ENCODE results near the gene ZFYVE21.

ZFYVE21 gene

DNA sequence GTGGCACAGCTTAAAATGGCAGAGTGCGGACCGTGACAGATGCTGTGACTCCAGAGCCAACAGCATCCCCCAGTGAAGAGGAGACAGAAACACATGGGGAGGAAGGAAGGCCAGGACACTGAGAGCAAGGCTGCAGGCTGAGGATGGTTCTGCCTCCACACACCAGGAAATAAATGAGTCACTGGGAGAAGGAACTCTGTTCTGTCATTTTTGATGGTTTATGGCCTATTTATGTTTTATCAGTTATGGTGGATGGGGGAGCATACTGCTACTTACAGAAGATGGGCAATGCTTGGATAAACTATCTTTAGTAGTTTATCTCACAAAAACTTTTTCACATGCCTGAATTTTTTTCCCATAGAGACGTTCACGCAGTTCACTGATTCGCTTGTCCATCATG, 33.8 kb downstream of the ZFYVE21 start:
- no peaks in the 10 kb centered on the region for H3K36me3 ChIP-seq (ENCODE audit: control insufficient read depth, insufficient read depth, low read length)
- no peaks in the 10 kb centered on the region for H3K27me3 ChIP-seq (ENCODE audit: control insufficient read depth, insufficient read depth, low read length)
- no peak overlapping the region for H3K4me3 ChIP-seq (ENCODE audit: low read length)
- no peaks in the 10 kb centered on the region for H3K9me3 ChIP-seq (ENCODE audit: control insufficient read depth, low read length)
- H3K4me1 ChIP-seq (ENCODE audit: control insufficient read depth, insufficient read depth, low read length), result peaks cover 14% of the 10 kb centered on the region
- no peak overlapping the region for H3K9ac ChIP-seq (ENCODE audit: low read length)

DNA sequence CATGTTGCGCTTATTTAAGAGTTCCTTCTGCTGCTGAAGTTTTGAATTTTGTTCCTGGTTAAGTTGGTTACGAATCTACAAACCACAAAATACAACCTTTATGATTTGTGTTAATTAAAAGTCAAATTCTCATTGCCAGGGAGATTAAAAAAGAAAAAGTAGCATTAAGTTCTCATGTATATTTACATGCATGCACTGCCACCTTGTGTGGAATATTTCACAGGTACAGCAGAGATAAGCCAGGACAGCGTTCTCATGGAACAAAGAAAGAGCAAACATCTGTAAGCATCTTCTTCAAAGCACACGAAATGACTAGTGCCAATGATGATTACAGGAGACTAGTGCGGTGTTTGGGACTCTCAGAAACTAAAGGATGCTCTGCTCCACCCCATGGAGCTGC, 34.2 kb downstream of the ZFYVE21 start:
- Histone ChIP-seq H3K36me3 (ENCODE audit: control insufficient read depth, insufficient read depth, low read length) (no peaks in the 10 kb centered on the region), H3K4me1 (ENCODE audit: control insufficient read depth, insufficient read depth, low read length) (peaks cover 14% of the 10 kb centered on the region), H3K4me3 (ENCODE audit: low read length) (no peak overlapping the region), H3K9me3 (ENCODE audit: control insufficient read depth, low read length) (no peaks in the 10 kb centered on the region), H3K27me3 (ENCODE audit: control insufficient read depth, insufficient read depth, low read length) (no peaks in the 10 kb centered on the region), H3K9ac (ENCODE audit: low read length) (no peak overlapping the region)

DNA sequence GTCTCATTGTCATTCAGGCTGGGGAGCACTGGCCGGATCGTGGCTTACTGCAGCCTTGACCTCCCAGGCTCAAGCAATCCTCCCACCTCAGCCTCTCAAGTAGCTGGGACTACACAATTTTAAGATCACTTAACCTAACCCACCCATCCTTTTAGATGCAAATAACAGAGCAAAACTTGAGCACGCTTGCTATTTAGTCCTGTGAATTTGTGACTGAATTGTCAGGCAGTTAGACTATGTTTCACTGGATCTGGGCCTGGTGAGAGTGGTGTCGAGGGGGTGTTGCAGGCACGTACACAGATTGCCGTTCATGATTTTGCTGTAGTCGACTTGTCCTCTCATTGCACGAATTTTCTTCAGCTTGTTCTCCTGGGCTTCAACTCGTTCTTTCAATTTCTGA, 38.2 kb downstream of the ZFYVE21 start:
- Histone ChIP-seq H3K9ac (ENCODE audit: low read length) (no peak overlapping the region), H3K27me3 (ENCODE audit: control insufficient read depth, insufficient read depth, low read length) (no peaks in the 10 kb centered on the region), H3K4me1 (ENCODE audit: control insufficient read depth, insufficient read depth, low read length) (peaks cover 14% of the 10 kb centered on the region), H3K36me3 (ENCODE audit: control insufficient read depth, insufficient read depth, low read length) (no peaks in the 10 kb centered on the region), H3K4me3 (ENCODE audit: low read length) (no peak overlapping the region), H3K9me3 (ENCODE audit: control insufficient read depth, low read length) (no peaks in the 10 kb centered on the region)

DNA sequence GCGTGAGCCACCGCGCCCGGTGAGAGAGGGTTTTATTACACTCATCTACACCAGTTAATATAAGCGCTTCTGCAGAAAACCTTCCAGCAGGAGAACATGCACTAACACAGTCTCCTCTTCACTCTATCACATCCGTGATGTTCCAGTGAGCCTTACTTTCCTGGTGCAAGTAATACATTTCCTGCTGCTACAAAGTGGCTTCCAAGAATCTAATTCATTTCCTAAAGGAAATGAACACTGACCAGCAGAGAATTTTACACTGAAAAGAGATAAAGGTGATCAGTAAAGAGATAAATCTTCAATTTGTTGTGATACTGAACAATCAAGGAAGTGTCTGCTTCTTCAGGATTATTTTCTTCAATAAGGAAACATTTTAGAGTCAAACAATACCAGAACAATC, 39.5 kb downstream of the ZFYVE21 start:
- Histone ChIP-seq H3K4me1 (ENCODE audit: control insufficient read depth, insufficient read depth, low read length) (peaks cover 14% of the 10 kb centered on the region), H3K4me3 (ENCODE audit: low read length) (no peak overlapping the region), H3K9ac (ENCODE audit: low read length) (no peak overlapping the region), H3K27me3 (ENCODE audit: control insufficient read depth, insufficient read depth, low read length) (no peaks in the 10 kb centered on the region), H3K36me3 (ENCODE audit: control insufficient read depth, insufficient read depth, low read length) (no peaks in the 10 kb centered on the region), H3K9me3 (ENCODE audit: control insufficient read depth, low read length) (no peaks in the 10 kb centered on the region)

DNA sequence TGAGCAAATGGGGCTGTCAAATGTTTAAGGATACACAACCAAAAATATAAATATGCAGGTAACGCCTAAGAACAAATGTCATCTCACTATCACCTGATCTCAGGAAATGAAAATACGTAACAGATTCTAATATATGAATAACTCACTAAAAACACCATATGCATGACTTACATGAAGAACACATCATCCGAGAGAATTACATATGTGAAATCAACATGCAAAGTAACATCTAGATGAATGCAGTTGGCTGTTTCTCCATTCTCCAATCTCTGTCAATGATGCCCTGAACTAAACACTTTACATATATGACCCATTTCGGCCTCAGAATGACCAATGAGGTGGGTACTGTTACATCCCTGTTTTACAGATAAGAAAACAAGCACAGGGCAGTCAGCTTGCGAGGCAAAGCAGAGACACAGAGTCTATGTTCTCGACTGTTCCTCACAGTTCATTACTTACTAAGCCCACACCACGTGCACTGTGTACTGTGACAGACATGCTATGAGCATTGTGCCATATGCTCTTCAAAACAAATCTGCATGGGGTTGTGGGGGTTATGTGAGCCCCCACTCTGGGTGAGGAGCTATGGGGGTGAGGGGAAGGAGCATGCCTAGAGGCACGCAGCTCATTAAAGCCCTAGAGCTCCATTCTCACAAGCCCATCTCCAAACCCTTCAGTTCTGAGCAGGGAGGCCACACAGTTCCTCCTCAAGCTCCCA, 42.6 kb downstream of the ZFYVE21 start:
- Histone ChIP-seq H3K9ac (ENCODE audit: low read length) (no peak overlapping the region), H3K36me3 (ENCODE audit: control insufficient read depth, insufficient read depth, low read length) (no peaks in the 10 kb centered on the region), H3K4me1 (ENCODE audit: control insufficient read depth, insufficient read depth, low read length) (peaks cover 7% of the 10 kb centered on the region), H3K27me3 (ENCODE audit: control insufficient read depth, insufficient read depth, low read length) (no peaks in the 10 kb centered on the region), H3K9me3 (ENCODE audit: control insufficient read depth, low read length) (no peaks in the 10 kb centered on the region), H3K4me3 (ENCODE audit: low read length) (no peak overlapping the region)

DNA sequence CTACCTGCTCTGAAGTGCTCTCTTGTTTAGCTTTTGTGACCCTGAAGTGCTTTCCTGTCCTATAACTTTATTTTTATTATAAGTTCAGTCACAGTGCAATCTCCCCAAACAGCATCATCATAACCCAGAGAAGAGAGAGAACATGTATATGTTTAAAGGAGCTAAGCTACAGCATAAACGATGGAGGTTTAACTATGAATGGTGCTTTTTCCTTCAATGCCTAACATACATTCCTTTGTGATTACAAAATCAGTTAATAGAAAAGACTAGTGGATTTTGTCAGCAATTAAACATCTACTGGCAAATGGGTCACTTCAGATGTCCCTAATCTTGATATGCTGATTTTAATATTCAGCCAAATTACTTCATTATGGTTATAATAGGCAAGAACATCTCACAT, 46.4 kb downstream of the ZFYVE21 start:
- H3K9me3 ChIP-seq (ENCODE audit: control insufficient read depth, low read length), result no peaks in the 10 kb centered on the region
- H3K27me3 ChIP-seq (ENCODE audit: control insufficient read depth, insufficient read depth, low read length), result no peaks in the 10 kb centered on the region
- no peaks in the 10 kb centered on the region for H3K4me1 ChIP-seq (ENCODE audit: control insufficient read depth, insufficient read depth, low read length)
- H3K9ac ChIP-seq (ENCODE audit: low read length), result no peak overlapping the region
- no peaks in the 10 kb centered on the region for H3K36me3 ChIP-seq (ENCODE audit: control insufficient read depth, insufficient read depth, low read length)
- H3K4me3 ChIP-seq (ENCODE audit: low read length), result no peak overlapping the region

DNA sequence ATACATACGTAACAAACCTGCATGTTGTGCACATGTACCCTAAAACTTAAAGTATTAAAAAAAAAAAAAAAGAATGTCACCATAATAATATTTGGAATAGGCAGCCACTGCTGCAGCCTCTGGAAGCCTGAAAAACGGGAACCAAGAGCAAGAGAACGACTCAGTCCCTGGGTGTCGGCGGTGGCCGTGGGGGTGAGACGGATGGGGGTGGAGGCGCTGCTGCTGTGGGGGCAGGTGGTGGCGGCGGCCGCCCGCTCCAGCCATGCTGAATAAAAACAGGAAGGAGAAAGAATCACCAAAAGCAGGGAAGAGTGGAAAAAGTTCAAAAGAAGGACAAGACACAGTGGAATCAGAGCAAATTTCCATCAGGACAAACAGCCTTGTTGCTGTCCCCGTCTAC, 46.9 kb downstream of the ZFYVE21 start:
- Histone ChIP-seq H3K9me3 (ENCODE audit: control insufficient read depth, low read length) (no peaks in the 10 kb centered on the region), H3K27me3 (ENCODE audit: control insufficient read depth, insufficient read depth, low read length) (no peaks in the 10 kb centered on the region), H3K4me3 (ENCODE audit: low read length) (no peak overlapping the region), H3K4me1 (ENCODE audit: control insufficient read depth, insufficient read depth, low read length) (no peaks in the 10 kb centered on the region), H3K9ac (ENCODE audit: low read length) (no peak overlapping the region), H3K36me3 (ENCODE audit: control insufficient read depth, insufficient read depth, low read length) (no peaks in the 10 kb centered on the region)

DNA sequence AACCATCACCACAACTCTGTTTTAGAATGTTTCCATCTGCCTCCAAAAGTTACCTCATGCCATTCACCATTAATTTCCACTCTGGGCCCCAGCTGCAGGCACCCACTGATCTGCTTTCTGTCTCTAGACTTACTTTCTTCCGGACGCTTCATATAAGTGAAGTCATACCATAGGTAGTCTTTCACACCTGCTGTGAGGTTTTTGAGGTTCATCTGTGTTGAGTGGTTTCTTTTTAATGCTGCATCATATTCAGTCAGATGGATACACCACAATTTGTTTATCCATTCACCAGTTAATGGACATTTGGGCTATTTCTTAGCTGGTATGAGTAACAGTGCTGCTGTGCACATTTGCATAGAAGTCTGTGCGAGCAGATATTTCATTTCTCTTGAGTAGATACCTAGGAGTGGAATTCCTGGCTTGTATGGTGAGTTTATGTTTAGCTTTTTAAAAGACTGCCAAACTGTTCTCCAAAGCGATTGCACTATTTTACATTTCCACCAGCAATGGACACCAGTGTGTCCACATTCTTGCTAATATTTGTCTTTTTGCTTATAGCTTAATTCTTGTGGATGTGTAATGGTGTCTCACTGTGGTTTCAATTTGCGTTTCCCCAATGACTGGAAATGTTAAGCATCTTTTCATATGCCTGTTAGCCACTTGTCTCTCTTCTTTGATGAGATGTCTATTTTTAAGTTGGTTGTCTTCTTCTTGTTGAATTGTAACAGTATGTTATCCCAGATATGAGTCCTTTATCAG, 48.3 kb downstream of the ZFYVE21 start:
- Histone ChIP-seq H3K4me3 (ENCODE audit: low read length) (no peak overlapping the region), H3K27me3 (ENCODE audit: control insufficient read depth, insufficient read depth, low read length) (no peaks in the 10 kb centered on the region), H3K9me3 (ENCODE audit: control insufficient read depth, low read length) (no peaks in the 10 kb centered on the region), H3K4me1 (ENCODE audit: control insufficient read depth, insufficient read depth, low read length) (no peaks in the 10 kb centered on the region), H3K36me3 (ENCODE audit: control insufficient read depth, insufficient read depth, low read length) (no peaks in the 10 kb centered on the region), H3K9ac (ENCODE audit: low read length) (no peak overlapping the region)

DNA sequence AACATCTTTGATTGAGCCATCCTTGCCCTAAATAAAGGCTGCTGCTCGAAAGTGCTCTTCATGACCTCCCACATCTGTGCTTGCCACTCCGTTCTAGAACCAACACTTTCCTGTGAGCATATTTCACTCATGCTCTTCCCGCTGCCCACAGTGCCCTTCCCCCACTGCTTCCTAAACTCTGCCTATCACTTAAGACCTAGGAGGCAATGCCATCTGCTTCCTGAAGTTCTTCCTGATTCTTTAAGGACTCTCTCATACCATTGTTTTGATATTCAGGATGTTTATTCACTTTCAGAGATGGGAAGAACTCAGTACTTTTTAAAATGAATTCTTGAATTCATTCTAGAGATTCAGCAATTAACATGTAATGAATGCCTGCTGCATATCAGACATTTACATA, 49.9 kb downstream of the ZFYVE21 start:
- Histone ChIP-seq H3K27me3 (ENCODE audit: control insufficient read depth, insufficient read depth, low read length) (no peaks in the 10 kb centered on the region), H3K36me3 (ENCODE audit: control insufficient read depth, insufficient read depth, low read length) (no peaks in the 10 kb centered on the region), H3K9me3 (ENCODE audit: control insufficient read depth, low read length) (no peaks in the 10 kb centered on the region), H3K4me3 (ENCODE audit: low read length) (no peak overlapping the region), H3K9ac (ENCODE audit: low read length) (no peak overlapping the region), H3K4me1 (ENCODE audit: control insufficient read depth, insufficient read depth, low read length) (peaks cover 3% of the 10 kb centered on the region)

DNA sequence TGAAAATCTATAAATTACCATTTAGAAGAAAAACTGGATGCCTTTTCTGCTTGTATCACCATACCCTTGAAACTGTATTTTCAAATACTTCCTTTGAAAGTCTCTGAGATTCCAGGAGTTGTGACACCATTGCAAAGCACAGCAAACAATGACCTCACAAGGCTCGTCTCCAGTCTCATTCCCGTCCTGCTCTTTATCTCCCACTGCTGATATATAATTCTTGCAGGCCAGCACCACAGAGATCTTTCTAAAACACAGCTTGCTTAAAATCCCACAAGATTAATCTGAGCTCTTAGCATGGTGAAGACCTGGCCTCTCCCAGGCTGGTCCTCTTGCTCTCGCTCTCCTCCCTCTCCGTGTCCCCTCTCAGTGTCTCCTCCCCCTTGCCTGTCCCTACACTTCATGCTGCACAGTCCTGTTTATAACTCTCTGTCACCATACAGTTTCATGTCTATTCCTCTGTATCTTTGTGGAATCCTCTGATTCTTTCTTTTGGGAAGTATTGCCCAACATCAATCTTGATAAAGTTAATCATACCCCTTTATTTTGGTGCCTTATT, 51.8 kb downstream of the ZFYVE21 start:
- Histone ChIP-seq H3K4me1 (ENCODE audit: control insufficient read depth, insufficient read depth, low read length) (peaks cover 3% of the 10 kb centered on the region), H3K27me3 (ENCODE audit: control insufficient read depth, insufficient read depth, low read length) (no peaks in the 10 kb centered on the region), H3K9me3 (ENCODE audit: control insufficient read depth, low read length) (no peaks in the 10 kb centered on the region), H3K9ac (ENCODE audit: low read length) (no peak overlapping the region), H3K4me3 (ENCODE audit: low read length) (no peak overlapping the region), H3K36me3 (ENCODE audit: control insufficient read depth, insufficient read depth, low read length) (no peaks in the 10 kb centered on the region)

DNA sequence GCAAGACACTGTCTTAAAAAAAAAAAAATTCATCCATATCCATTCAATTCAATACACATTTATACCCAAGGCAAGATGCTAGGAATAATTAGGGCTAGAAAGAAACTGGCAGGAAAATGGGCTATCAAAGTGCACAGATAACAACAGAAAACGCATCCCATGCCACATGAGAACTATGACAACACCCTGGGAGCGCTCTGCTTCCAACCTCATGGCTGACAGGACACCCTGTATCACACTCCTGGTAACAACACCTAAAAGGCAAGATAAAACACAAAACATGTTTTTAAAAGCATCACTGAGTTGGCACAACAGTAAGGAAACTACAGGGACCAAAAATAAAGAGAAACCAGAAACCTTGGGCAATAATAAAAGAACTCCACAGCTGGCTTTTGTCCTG, 54.9 kb downstream of the ZFYVE21 start:
- H3K4me1 ChIP-seq (ENCODE audit: control insufficient read depth, insufficient read depth, low read length), result peaks cover 3% of the 10 kb centered on the region
- no peaks in the 10 kb centered on the region for H3K36me3 ChIP-seq (ENCODE audit: control insufficient read depth, insufficient read depth, low read length)
- H3K9ac ChIP-seq (ENCODE audit: low read length), result no peak overlapping the region
- H3K9me3 ChIP-seq (ENCODE audit: control insufficient read depth, low read length), result no peaks in the 10 kb centered on the region
- no peaks in the 10 kb centered on the region for H3K27me3 ChIP-seq (ENCODE audit: control insufficient read depth, insufficient read depth, low read length)
- no peak overlapping the region for H3K4me3 ChIP-seq (ENCODE audit: low read length)

DNA sequence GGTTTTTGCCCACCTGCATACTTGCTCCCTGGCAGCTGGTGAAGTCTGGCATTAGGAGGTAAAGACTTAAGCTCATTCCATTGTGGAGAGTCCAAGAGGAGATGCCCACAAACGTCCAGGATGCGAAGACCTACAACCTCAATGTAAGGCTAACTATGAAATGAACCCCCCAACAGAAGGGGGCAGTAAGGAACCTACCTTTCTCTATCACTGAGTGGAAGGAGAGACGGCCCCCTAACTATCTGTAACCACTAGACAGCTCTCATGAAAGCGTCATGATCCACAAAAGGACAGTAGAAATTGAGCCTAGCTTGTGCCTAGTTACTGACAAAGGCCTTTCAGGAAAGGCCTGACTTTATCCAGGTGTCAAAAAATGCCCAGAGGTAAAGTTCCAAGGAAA, 55.3 kb downstream of the ZFYVE21 start:
- Histone ChIP-seq H3K9me3 (ENCODE audit: control insufficient read depth, low read length) (no peaks in the 10 kb centered on the region), H3K36me3 (ENCODE audit: control insufficient read depth, insufficient read depth, low read length) (no peaks in the 10 kb centered on the region), H3K27me3 (ENCODE audit: control insufficient read depth, insufficient read depth, low read length) (no peaks in the 10 kb centered on the region), H3K9ac (ENCODE audit: low read length) (no peak overlapping the region), H3K4me1 (ENCODE audit: control insufficient read depth, insufficient read depth, low read length) (peaks cover 3% of the 10 kb centered on the region), H3K4me3 (ENCODE audit: low read length) (no peak overlapping the region)
